PC-3 (cell line): ENCODE results near the gene AGMAT. TPM values are rescaled to one million over a fixed set of nuclear protein-coding genes. Genes with fewer than 3 reads are reported as not detected.

Source experiments
- ATAC-seq: fragments of 200-7000 bp; cut with Tn5 transposase; 2 replicates; pipeline ENCODE4 v1.9.1; 2020; ENCODE audit warnings: mild to moderate bottlenecking, moderate library complexity
- BruUV-seq: library from RNA; stranded (reverse); fragments of 400-500 nt; replicated peaks from 2 replicates; lab custom pipeline; 2021; lab: Mats Ljungman, UMichigan
- CTCF ChIA-PET: fragments of 300-600 bp; sonication (Branson Sonifier 250); formaldehyde crosslinking; loops from one replicate; lab custom pipeline; 2022; ENCODE audit warnings: antibody characterized with exemption; lab: Charles Lee
- POLR2A ChIA-PET: fragments of 300-600 bp; sonication (Branson Sonifier 250); formaldehyde crosslinking; loops from one replicate; lab custom pipeline; 2022; ENCODE audit warnings: antibody characterized with exemption; ENCODE audit not compliant: unreplicated experiment; lab: Charles Lee
- DNase-seq: peaks from one replicate; pipeline ENCODE4 v3.0.0-alpha.2; 2015
- H2AFZ ChIP-seq: fragments of 300-600 bp; sonication (generic); 2 replicates; pipeline ENCODE4 v1.6.0; 2016; ENCODE audit warnings: antibody characterized with exemption, low read length
- H3F3A ChIP-seq: fragments of 300-600 bp; sonication (generic); one replicate; pipeline ENCODE4 v1.6.0; 2017; ENCODE audit warnings: antibody characterized with exemption, low read length, control low read depth, mild to moderate bottlenecking; ENCODE audit not compliant: unreplicated experiment
- H3K27ac ChIP-seq: fragments of 300-600 bp; sonication (generic); 2 replicates; pipeline ENCODE4 v1.5.1; 2016; ENCODE audit warnings: mild to moderate bottlenecking, low read length
- H3K27me3 ChIP-seq: fragments of 300-600 bp; sonication (generic); 2 replicates; pipeline ENCODE4 v1.6.1; 2016; ENCODE audit warnings: low read length, mixed read lengths
- H3K36me3 ChIP-seq: fragments of 300-600 bp; sonication (generic); 2 replicates; pipeline ENCODE4 v1.6.1; 2016; ENCODE audit warnings: low read depth, mixed run types, low read length, mixed read lengths
- H3K4me1 ChIP-seq: fragments of 300-600 bp; sonication (generic); 2 replicates; pipeline ENCODE4 v1.5.1; 2016; ENCODE audit warnings: low read length; ENCODE audit not compliant: insufficient read depth
- H3K4me2 ChIP-seq: fragments of 300-600 bp; sonication (generic); 2 replicates; pipeline ENCODE4 v1.6.0; 2016; ENCODE audit warnings: low read length
- H3K4me3 ChIP-seq: fragments of 300-600 bp; sonication (generic); 2 replicates; pipeline ENCODE4 v1.5.1; 2016; ENCODE audit warnings: mild to moderate bottlenecking, low read length, mixed read lengths
- H3K79me2 ChIP-seq: fragments of 300-600 bp; sonication (generic); 2 replicates; pipeline ENCODE4 v1.6.1; 2017; ENCODE audit warnings: low read length, mixed read lengths
- H3K9ac ChIP-seq: fragments of 300-600 bp; sonication (generic); 2 replicates; pipeline ENCODE4 v1.6.0; 2016; ENCODE audit warnings: mild to moderate bottlenecking, low read length
- H3K9me2 ChIP-seq: fragments of 300-600 bp; sonication (generic); replicated peaks from 2 replicates; pipeline ENCODE4 v1.6.1; 2016; ENCODE audit warnings: mixed run types, low read length, mixed read lengths
- H3K9me3 ChIP-seq: fragments of 300-600 bp; sonication (generic); 2 replicates; pipeline ENCODE4 v1.6.1; 2016; ENCODE audit warnings: low read length, mixed read lengths
- H4K20me1 ChIP-seq: fragments of 300-600 bp; sonication (generic); 2 replicates; pipeline ENCODE4 v1.6.1; 2016; ENCODE audit warnings: low read length, mixed read lengths
- CTCF ChIP-seq: fragments of 300-600 bp; sonication (generic); conservative IDR thresholded peaks from 2 replicates; pipeline ENCODE4 v1.5.1; 2017; ENCODE audit warnings: antibody characterized with exemption, low read depth, mild to moderate bottlenecking, low read length
- EZH2 ChIP-seq: fragments of 300-600 bp; sonication (generic); IDR thresholded peaks from one replicate; pipeline ENCODE4 v1.6.1; 2017; ENCODE audit warnings: antibody characterized with exemption, mild to moderate bottlenecking, low read length; ENCODE audit not compliant: unreplicated experiment
- EZH2phosphoT487 ChIP-seq: fragments of 300-600 bp; sonication (generic); IDR thresholded peaks from 2 replicates; pipeline ENCODE4 v1.6.1; 2018; ENCODE audit warnings: mild to moderate bottlenecking, antibody characterized with exemption, low read length, borderline replicate concordance
- intact Hi-C: fragments of 100-400 bp; cut with micrococcal nuclease; formaldehyde crosslinking; loops from 2 replicates; pipeline ENCODE4 v1.9.0; 2023
- total RNA-seq: library from RNA; depleted of rRNA; stranded (reverse); fragments of >200 nt; gene quantifications from 2 replicates; pipeline ENCODE4 v1.2.3, GENCODE V29; 2014

Gene AGMAT
- total RNA-seq, 1 experiment from 2014 or later = 8.2 TPM

GRCh38 chr1:15542388-15543250, 42.2 kb downstream of the AGMAT start:
- BruUV-seq = no TSS peak
- intact Hi-C loops = no loop called here
- POLR2A ChIA-PET = no interaction called here

GRCh38 chr1:15541231-15541792, 43.5 kb downstream of the AGMAT start:
- no peaks in the 10 kb centered on the region for H3K4me1 ChIP-seq
- H3K9ac ChIP-seq = no peak overlapping the region
- no peaks in the 10 kb centered on the region for H3F3A ChIP-seq
- H3K9me3 ChIP-seq = no peaks in the 10 kb centered on the region
- no peaks in the 10 kb centered on the region for H3K79me2 ChIP-seq
- no peak overlapping the region for H2AFZ ChIP-seq
- no peak overlapping the region for H3K4me2 ChIP-seq
- intact Hi-C loops = no loop called here
- DNase-seq = no peak
- H4K20me1 ChIP-seq = no peaks in the 10 kb centered on the region
- CTCF ChIA-PET = no interaction called here
- POLR2A ChIA-PET = no interaction called here
- no peak for TF ChIP-seq EZH2phosphoT487
- no peak for TF ChIP-seq EZH2
- no peak for TF ChIP-seq CTCF
- no peaks in the 10 kb centered on the region for H3K9me2 ChIP-seq
- H3K36me3 ChIP-seq = peaks cover 25% of the 10 kb centered on the region; the same call in 1 of the 2 replicates
- ATAC-seq = no peak
- BruUV-seq = no TSS peak
- no peak overlapping the region for H3K27ac ChIP-seq
- no peaks in the 10 kb centered on the region for H3K27me3 ChIP-seq
- H3K4me3 ChIP-seq = no peak overlapping the region

More at GRCh38 chr1:15542388-15543250, 42.2 kb downstream of the AGMAT start:
- H3K9ac ChIP-seq = no peak overlapping the region
- H3K9me3 ChIP-seq = no peaks in the 10 kb centered on the region
- H3K36me3 ChIP-seq = peaks cover 22% of the 10 kb centered on the region; the same call in 1 of the 2 replicates
- H3K9me2 ChIP-seq = no peaks in the 10 kb centered on the region
- no peak overlapping the region for H2AFZ ChIP-seq
- TF ChIP-seq CTCF (no peak), EZH2phosphoT487 (no peak), EZH2 (no peak)
- no peaks in the 10 kb centered on the region for H3F3A ChIP-seq
- no peaks in the 10 kb centered on the region for H3K79me2 ChIP-seq
- H3K27me3 ChIP-seq = no peaks in the 10 kb centered on the region
- CTCF ChIA-PET = no interaction called here
- no peak overlapping the region for H3K4me2 ChIP-seq
- H4K20me1 ChIP-seq = no peaks in the 10 kb centered on the region
- no peaks in the 10 kb centered on the region for H3K4me1 ChIP-seq
- no peak for DNase-seq
- ATAC-seq = no peak
- no peak overlapping the region for H3K4me3 ChIP-seq
- no peak overlapping the region for H3K27ac ChIP-seq

- Histone ChIP-seq H3K9me3 (no peaks in the 10 kb centered on the region), H3K36me3 (peaks cover 23% of the 10 kb centered on the region; the same call in 1 of the 2 replicates), H3K9me2 (no peaks in the 10 kb centered on the region), H3K79me2 (no peaks in the 10 kb centered on the region), H3K9ac (no peak overlapping the region), H3K27me3 (no peaks in the 10 kb centered on the region), H3K4me2 (no peak overlapping the region), H3K4me3 (no peak overlapping the region), H3F3A (no peaks in the 10 kb centered on the region), H3K4me1 (no peaks in the 10 kb centered on the region), H4K20me1 (no peaks in the 10 kb centered on the region), H3K27ac (no peak overlapping the region), H2AFZ (no peak overlapping the region)
- no peak for ATAC-seq
- ChIA-PET CTCF (no interaction called here), POLR2A (no interaction called here)
- intact Hi-C loops = no loop called here
- TF ChIP-seq EZH2 (no peak), CTCF (no peak), EZH2phosphoT487 (no peak)
- no peak for DNase-seq
- BruUV-seq = no TSS peak
Observed at GRCh38 chr1:15540186-15540585, 44.7 kb downstream of the AGMAT start.
